PC-9 (cell line): ENCODE measurements around the gene DRC3. TPM values are rescaled to one million over a fixed set of nuclear protein-coding genes. Genes with fewer than 3 reads are reported as not detected.

Experiments used
- BruUV-seq: library from RNA; stranded (reverse); fragments of 400-500 nt; replicated peaks from 2 replicates; lab custom pipeline; 2021; lab: Mats Ljungman, UMichigan
- CTCF ChIA-PET: fragments of 300-600 bp; sonication (Branson Sonifier 250); formaldehyde crosslinking; loops from one replicate; lab custom pipeline; 2022; ENCODE audit warnings: antibody characterized with exemption; lab: Charles Lee
- POLR2A ChIA-PET: fragments of 300-600 bp; sonication (Branson Sonifier 250); formaldehyde crosslinking; loops from one replicate; lab custom pipeline; 2022; ENCODE audit warnings: antibody characterized with exemption; ENCODE audit not compliant: unreplicated experiment; lab: Charles Lee
- DNase-seq, 2 experiments: peaks; one replicate each; pipeline versions ENCODE4 v3.0.0 to v3.0.0-alpha.2; 2015 to 2022; ENCODE audit warnings: mixed read lengths in 1 of 2
- H2AFZ ChIP-seq: fragments of 200-600 bp; sonication (generic); 2 replicates; pipeline ENCODE4 v1.8.1; 2017; ENCODE audit warnings: antibody characterized with exemption
- H3F3A ChIP-seq: fragments of 200-600 bp; sonication (generic); 2 replicates; pipeline ENCODE4 v1.8.1; 2017; ENCODE audit warnings: antibody characterized with exemption, mild to moderate bottlenecking, low read depth; ENCODE audit not compliant: insufficient read depth
- H3K27ac ChIP-seq: fragments of 200-600 bp; sonication (generic); 2 replicates; pipeline ENCODE4 v1.6.1; 2016; ENCODE audit warnings: mixed run types
- H3K27me3 ChIP-seq: fragments of 200-600 bp; sonication (generic); 2 replicates; pipeline ENCODE4 v1.6.1; 2016; ENCODE audit warnings: low read depth, mixed run types; ENCODE audit not compliant: insufficient read depth
- H3K36me3 ChIP-seq: fragments of 200-600 bp; sonication (generic); 2 replicates; pipeline ENCODE4 v1.6.1; 2016; ENCODE audit warnings: low read depth, mixed run types
- H3K4me1 ChIP-seq: fragments of 200-600 bp; sonication (generic); replicated peaks from 2 replicates; pipeline ENCODE4 v1.6.1; 2016; ENCODE audit warnings: mixed run types; ENCODE audit not compliant: insufficient read depth
- H3K4me2 ChIP-seq: fragments of 200-600 bp; sonication (generic); 2 replicates; pipeline ENCODE4 v1.6.1; 2017; ENCODE audit warnings: mixed run types
- H3K4me3 ChIP-seq: fragments of 200-600 bp; sonication (generic); 2 replicates; pipeline ENCODE4 v1.6.1; 2016; ENCODE audit warnings: mixed run types
- H3K79me2 ChIP-seq: fragments of 200-600 bp; sonication (generic); 2 replicates; pipeline ENCODE4 v1.6.1; 2017; ENCODE audit warnings: low read depth, mixed run types
- H3K9me2 ChIP-seq: fragments of 200-600 bp; sonication (generic); 2 replicates; pipeline ENCODE4 v1.8.1; 2017; ENCODE audit warnings: mild to moderate bottlenecking; ENCODE audit not compliant: insufficient read depth
- H3K9me3 ChIP-seq: fragments of 200-600 bp; sonication (generic); 2 replicates; pipeline ENCODE4 v1.8.1; 2016; ENCODE audit warnings: low read depth; ENCODE audit not compliant: insufficient read depth
- H4K20me1 ChIP-seq: fragments of 200-600 bp; sonication (generic); 2 replicates; pipeline ENCODE4 v1.8.1; 2017; ENCODE audit not compliant: insufficient read depth
- EZH2 ChIP-seq: fragments of 200-600 bp; sonication (generic); IDR thresholded peaks from 2 replicates; pipeline ENCODE4 v1.8.0; 2017; ENCODE audit warnings: antibody characterized with exemption, low read depth
- intact Hi-C: fragments of 100-400 bp; cut with micrococcal nuclease; formaldehyde crosslinking; loops from one replicate; pipeline ENCODE4 v1.10.0; 2022; ENCODE audit not compliant: unreplicated experiment
- total RNA-seq: library from RNA; stranded (reverse); gene quantifications from 2 replicates; pipeline ENCODE4 v1.2.3, GENCODE V29; 2021
- TF ChIP-seq, protein P1 (sequence below): fragments of 200-600 bp; sonication (generic); conservative IDR thresholded peaks from 2 replicates; pipeline ENCODE4 v1.6.1; 2017; ENCODE audit warnings: mixed run types, antibody characterized with exemption, mild to moderate bottlenecking, moderate library complexity

Gene DRC3
- total RNA-seq, 1 experiment from 2014 or later: 15.2 TPM

- Histone ChIP-seq H3K4me3 (no peak overlapping the region), H3K79me2 (peaks cover 23% of the 10 kb centered on the region), H4K20me1 (no peaks in the 10 kb centered on the region; the same call in 1 of the 2 replicates), H3F3A (peaks cover 16% of the 10 kb centered on the region), H3K4me1 (peaks cover 20% of the 10 kb centered on the region), H2AFZ (no peak overlapping the region), H3K4me2 (no peak overlapping the region), H3K9me2 (no peaks in the 10 kb centered on the region), H3K27me3 (no peaks in the 10 kb centered on the region), H3K36me3 (no peaks in the 10 kb centered on the region), H3K9me3 (no peaks in the 10 kb centered on the region), H3K27ac (no peak overlapping the region)
- no TSS peak for BruUV-seq
- intact Hi-C loops: no loop called here
- ChIA-PET POLR2A (no interaction called here), CTCF (no interaction called here)
- TF ChIP-seq, protein P1, sequence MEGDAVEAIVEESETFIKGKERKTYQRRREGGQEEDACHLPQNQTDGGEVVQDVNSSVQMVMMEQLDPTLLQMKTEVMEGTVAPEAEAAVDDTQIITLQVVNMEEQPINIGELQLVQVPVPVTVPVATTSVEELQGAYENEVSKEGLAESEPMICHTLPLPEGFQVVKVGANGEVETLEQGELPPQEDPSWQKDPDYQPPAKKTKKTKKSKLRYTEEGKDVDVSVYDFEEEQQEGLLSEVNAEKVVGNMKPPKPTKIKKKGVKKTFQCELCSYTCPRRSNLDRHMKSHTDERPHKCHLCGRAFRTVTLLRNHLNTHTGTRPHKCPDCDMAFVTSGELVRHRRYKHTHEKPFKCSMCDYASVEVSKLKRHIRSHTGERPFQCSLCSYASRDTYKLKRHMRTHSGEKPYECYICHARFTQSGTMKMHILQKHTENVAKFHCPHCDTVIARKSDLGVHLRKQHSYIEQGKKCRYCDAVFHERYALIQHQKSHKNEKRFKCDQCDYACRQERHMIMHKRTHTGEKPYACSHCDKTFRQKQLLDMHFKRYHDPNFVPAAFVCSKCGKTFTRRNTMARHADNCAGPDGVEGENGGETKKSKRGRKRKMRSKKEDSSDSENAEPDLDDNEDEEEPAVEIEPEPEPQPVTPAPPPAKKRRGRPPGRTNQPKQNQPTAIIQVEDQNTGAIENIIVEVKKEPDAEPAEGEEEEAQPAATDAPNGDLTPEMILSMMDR: no peak
- TF ChIP-seq EZH2: no peak
- DNase-seq: no peak
Observed at GRCh38 chr17:17931159-17931558, 41.5 kb upstream of the DRC3 start.

GRCh38 chr17:17933775-17934174 is 38.9 kb upstream of the DRC3 start:
- Histone ChIP-seq H3K9me2 (no peaks in the 10 kb centered on the region), H3K4me1 (peaks cover 33% of the 10 kb centered on the region), H3K9me3 (no peaks in the 10 kb centered on the region), H3K27ac (no peak overlapping the region), H4K20me1 (no peaks in the 10 kb centered on the region; the same call in 1 of the 2 replicates), H3K36me3 (no peaks in the 10 kb centered on the region), H2AFZ (no peak overlapping the region), H3K27me3 (no peaks in the 10 kb centered on the region), H3K4me3 (no peak overlapping the region), H3K4me2 (no peak overlapping the region), H3K79me2 (peaks cover 30% of the 10 kb centered on the region), H3F3A (peaks cover 20% of the 10 kb centered on the region)
- ChIA-PET CTCF (no interaction called here), POLR2A (no interaction called here)
- no peak for DNase-seq
- no TSS peak for BruUV-seq
- intact Hi-C loops: no loop called here
- TF ChIP-seq, protein P1: no peak
- no peak for TF ChIP-seq EZH2

DNA sequence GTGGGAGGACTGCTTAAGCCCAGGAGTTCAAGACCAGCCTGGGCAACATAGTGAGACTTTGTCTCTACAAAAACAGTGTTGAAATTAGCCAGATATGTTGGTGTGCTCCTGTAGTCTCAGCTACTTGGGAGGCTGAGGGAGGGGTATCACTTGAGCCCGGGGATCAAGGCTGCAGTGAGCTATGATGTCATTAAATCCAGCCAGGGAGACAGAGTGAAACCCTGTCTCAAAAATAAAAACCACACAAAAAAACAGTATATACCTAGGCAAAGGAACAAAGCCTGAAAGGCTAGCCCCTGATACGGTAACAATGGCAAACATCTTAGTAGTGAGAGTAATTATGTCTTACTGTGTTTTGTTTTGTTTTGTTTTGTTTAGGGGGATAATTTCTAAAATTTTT is 38.4 kb upstream of the DRC3 start:
- peaks cover 33% of the 10 kb centered on the region for H3K4me1 ChIP-seq
- DNase-seq: no peak

More for the DNA sequence above, 38.4 kb upstream of the DRC3 start:
- no peak overlapping the region for H3K4me3 ChIP-seq
- peaks cover 35% of the 10 kb centered on the region for H3K79me2 ChIP-seq
- no peak overlapping the region for H2AFZ ChIP-seq
- POLR2A ChIA-PET: no interaction called here
- no peaks in the 10 kb centered on the region for H3K36me3 ChIP-seq
- no peak overlapping the region for H3K4me2 ChIP-seq
- H3K9me3 ChIP-seq: no peaks in the 10 kb centered on the region
- intact Hi-C loops: no loop called here
- H4K20me1 ChIP-seq: no peaks in the 10 kb centered on the region
- H3K27ac ChIP-seq: no peak overlapping the region
- CTCF ChIA-PET: no interaction called here
- no peaks in the 10 kb centered on the region for H3K27me3 ChIP-seq
- peaks cover 20% of the 10 kb centered on the region for H3F3A ChIP-seq
- TF ChIP-seq, protein P1: no peak
- no peak for TF ChIP-seq EZH2
- H3K9me2 ChIP-seq: no peaks in the 10 kb centered on the region
- no TSS peak for BruUV-seq
